ENCODE measurements around the gene SORCS1.

SORCS1 gene

DNA sequence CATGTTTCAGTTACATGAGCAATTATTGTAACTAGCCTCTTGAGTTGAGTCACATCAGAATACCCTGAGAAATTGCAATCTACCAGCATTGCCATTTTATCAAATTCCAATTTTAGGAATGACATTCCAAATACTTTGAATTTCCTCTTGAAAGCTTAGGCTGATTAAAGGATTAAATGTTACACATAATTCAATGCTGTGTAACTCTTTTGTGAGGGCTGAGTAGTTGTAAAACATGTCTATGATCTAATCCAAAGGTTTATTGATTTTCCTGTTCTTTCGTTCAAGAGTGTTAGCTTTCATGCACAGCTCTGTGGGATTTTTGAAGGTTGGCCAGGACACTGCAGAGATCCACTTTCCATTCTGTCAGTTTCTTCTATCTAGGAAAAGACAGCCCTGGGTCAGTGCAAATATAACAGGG lies 193.1 kb downstream of the SORCS1 start:
- Histone ChIP-seq H3K36me3 (ENCODE audit: control insufficient read depth, insufficient read depth, low read length) (no peaks in the 10 kb centered on the region), H3K27ac (ENCODE audit: low read depth, low read length, severe bottlenecking) (no peak overlapping the region), H3K9me3 (ENCODE audit: control insufficient read depth, low read length) (no peaks in the 10 kb centered on the region), H3K4me1 (ENCODE audit: control insufficient read depth, insufficient read depth, low read length, poor library complexity, severe bottlenecking) (no peaks in the 10 kb centered on the region), H3K4me3 (ENCODE audit: extremely low read depth, insufficient read depth, low read length, poor library complexity, severe bottlenecking) (no peak overlapping the region)
- 100% methylated on average over 1 of the region's 1 CpG; no CpG with 5 or more reads in 1 of the 2 experiments for WGBS, 2 experiments (ENCODE audit: insufficient coverage in 2 of 2)

DNA sequence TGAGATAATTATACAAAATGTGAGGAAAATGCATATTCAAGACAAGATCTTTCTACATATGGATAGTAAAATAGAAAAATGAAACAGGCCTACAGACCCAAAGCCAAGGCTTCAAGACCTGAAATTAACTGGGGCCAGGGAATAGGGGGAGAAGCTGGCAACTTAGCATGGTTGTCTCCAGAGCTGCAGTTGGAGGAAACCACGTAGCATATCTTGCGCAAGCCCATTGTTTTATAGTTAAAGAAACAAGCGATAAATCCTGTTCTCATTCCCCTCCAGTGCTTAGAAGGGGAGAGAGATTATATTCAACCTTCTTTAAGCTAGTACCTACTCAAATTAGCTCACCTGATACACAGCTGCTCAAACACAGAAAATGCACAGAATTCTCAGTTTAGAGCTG lies 197.1 kb downstream of the SORCS1 start:
- H3K4me1 ChIP-seq (ENCODE audit: control insufficient read depth, insufficient read depth, low read length, poor library complexity, severe bottlenecking) = no peaks in the 10 kb centered on the region
- no CpG with 5 or more reads among the region's 3 CpGs for WGBS, 2 experiments (ENCODE audit: insufficient coverage in 2 of 2)
- H3K4me3 ChIP-seq (ENCODE audit: extremely low read depth, insufficient read depth, low read length, poor library complexity, severe bottlenecking) = no peak overlapping the region
- H3K9me3 ChIP-seq (ENCODE audit: control insufficient read depth, low read length) = no peaks in the 10 kb centered on the region
- no peak overlapping the region for H3K27ac ChIP-seq (ENCODE audit: low read depth, low read length, severe bottlenecking)
- H3K36me3 ChIP-seq (ENCODE audit: control insufficient read depth, insufficient read depth, low read length) = no peaks in the 10 kb centered on the region

DNA sequence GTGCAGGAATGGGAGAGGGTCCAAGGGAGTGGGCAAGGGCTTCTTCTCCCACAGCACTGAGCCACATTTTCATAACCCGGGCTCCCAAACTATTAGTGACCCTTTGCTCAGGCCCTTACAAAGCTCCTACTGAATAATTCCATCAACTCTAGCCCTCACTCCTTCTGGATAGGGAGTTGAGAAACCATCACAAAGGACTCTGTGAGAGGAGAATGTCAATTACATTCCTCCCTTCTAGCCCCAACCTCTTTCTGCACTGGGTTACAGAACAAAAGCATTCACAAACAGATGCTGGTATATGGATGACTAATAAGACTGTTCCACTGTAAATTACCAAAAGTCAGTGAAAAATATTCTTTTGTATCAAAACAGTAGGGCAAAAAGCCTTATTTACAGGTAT lies 203.7 kb downstream of the SORCS1 start:
- no peaks in the 10 kb centered on the region for H3K36me3 ChIP-seq (ENCODE audit: control insufficient read depth, insufficient read depth, low read length)
- no peak overlapping the region for H3K4me3 ChIP-seq (ENCODE audit: extremely low read depth, insufficient read depth, low read length, poor library complexity, severe bottlenecking)
- no peak overlapping the region for H3K27ac ChIP-seq (ENCODE audit: low read depth, low read length, severe bottlenecking)
- no peaks in the 10 kb centered on the region for H3K9me3 ChIP-seq (ENCODE audit: control insufficient read depth, low read length)
- H3K4me1 ChIP-seq (ENCODE audit: control insufficient read depth, insufficient read depth, low read length, poor library complexity, severe bottlenecking) = no peaks in the 10 kb centered on the region
- WGBS, 2 experiments (ENCODE audit: insufficient coverage in 2 of 2) = no CpG with 5 or more reads among the region's 1 CpG

DNA sequence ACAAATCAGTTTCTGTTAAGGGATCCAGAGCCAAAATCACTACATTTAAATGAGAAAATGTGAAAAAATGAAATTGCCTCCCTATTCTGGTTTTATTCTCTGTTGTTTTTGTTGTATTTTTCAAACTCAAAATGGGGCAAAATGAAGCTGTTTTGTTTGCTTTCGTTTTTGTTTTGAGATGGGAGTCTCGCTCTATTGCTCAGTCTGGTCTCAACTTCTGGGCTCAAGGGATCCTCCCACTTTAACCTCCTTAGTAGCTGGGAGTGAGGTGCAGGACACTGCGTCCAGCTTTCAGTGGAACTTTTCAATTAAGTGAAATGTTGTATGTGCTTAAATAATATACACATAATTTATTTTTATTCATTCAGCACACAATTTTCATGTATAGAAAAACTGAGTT lies 205.0 kb downstream of the SORCS1 start:
- Histone ChIP-seq H3K4me1 (ENCODE audit: control insufficient read depth, insufficient read depth, low read length, poor library complexity, severe bottlenecking) (no peaks in the 10 kb centered on the region), H3K9me3 (ENCODE audit: control insufficient read depth, low read length) (no peaks in the 10 kb centered on the region), H3K4me3 (ENCODE audit: extremely low read depth, insufficient read depth, low read length, poor library complexity, severe bottlenecking) (no peak overlapping the region), H3K27ac (ENCODE audit: low read depth, low read length, severe bottlenecking) (no peak overlapping the region), H3K36me3 (ENCODE audit: control insufficient read depth, insufficient read depth, low read length) (no peaks in the 10 kb centered on the region)
- WGBS, 2 experiments (ENCODE audit: insufficient coverage in 2 of 2) = no CpG with 5 or more reads among the region's 3 CpGs

DNA sequence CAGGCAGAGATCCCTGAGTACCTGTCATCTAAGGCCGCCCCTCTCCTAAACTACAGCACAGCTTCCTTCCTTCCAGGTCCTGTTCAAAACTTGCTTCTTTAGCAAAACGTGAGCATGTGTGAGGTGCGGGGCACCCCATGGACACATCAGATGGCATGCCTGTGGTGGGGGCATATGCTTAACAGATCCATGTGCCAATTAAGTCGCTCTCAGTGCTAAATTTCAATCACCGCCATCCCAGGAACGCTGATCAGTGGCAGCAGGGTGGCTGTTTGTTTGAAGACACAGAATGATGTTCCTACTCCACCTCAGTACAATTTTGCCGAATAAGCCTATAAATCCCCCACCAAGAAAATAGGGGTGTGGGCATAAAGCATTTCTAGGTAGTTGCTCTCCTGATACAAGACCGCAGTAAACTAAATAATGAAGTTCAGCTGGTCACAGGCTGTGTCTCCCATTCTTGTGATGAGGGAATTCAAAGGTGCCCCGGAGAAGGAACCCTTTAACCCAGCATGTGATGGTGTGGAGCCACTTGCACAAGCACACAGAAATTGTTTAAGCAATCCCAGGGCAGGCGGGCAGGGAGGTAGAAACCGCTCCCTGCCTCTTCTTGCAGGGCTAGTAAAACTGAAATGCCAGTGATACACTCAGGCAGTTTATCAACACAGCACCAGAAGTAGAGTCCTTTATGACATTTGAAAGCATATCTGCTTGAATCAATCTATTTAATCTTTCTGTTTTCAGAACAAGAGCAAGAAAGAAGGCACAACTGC lies 205.7 kb downstream of the SORCS1 start:
- no peaks in the 10 kb centered on the region for H3K4me1 ChIP-seq (ENCODE audit: control insufficient read depth, insufficient read depth, low read length, poor library complexity, severe bottlenecking)
- H3K36me3 ChIP-seq (ENCODE audit: control insufficient read depth, insufficient read depth, low read length) = no peaks in the 10 kb centered on the region
- no peaks in the 10 kb centered on the region for H3K9me3 ChIP-seq (ENCODE audit: control insufficient read depth, low read length)
- H3K4me3 ChIP-seq (ENCODE audit: extremely low read depth, insufficient read depth, low read length, poor library complexity, severe bottlenecking) = no peak overlapping the region
- no peak overlapping the region for H3K27ac ChIP-seq (ENCODE audit: low read depth, low read length, severe bottlenecking)
- WGBS, 2 experiments (ENCODE audit: insufficient coverage in 2 of 2) = 82 to 91% methylated on average over 7 of the region's 11 CpGs

DNA sequence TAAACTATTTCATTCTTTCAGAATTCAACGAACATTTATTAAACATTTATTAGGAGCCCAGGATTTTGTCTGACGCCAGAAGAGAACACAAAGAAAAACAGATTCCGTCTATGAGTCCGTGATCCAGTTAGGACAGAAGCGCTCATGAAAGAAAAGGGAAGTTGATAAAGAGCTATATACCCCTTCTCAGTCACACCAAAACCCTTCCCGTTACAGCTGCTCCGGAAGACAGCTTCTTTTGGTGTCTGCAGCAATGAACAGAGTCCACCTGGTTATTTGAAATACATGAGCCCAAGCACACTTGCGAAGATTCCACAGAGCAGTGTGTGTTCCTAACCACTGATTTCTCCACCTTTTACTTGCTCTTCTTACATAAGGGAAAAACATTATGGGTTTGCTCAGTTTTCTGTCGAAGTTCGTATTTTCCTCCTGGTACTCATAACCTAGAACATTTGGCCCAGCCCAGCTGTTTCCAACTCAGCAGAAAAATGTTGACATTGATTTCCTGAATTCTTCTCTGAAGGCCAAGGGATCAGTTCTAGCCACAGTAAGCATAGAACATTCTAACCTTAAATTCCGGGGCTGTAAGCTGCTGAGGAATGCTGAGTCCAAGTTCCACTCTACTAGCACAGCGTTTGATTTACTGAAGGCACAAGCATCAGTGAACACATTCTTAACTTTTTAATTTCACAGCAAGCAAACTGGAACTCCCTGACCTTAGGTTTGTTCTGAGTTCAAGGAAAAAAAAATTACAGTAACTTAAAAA lies 206.5 kb downstream of the SORCS1 start:
- H3K4me3 ChIP-seq (ENCODE audit: extremely low read depth, insufficient read depth, low read length, poor library complexity, severe bottlenecking) = no peak overlapping the region
- H3K4me1 ChIP-seq (ENCODE audit: control insufficient read depth, insufficient read depth, low read length, poor library complexity, severe bottlenecking) = no peaks in the 10 kb centered on the region
- no peak overlapping the region for H3K27ac ChIP-seq (ENCODE audit: low read depth, low read length, severe bottlenecking)
- no peaks in the 10 kb centered on the region for H3K36me3 ChIP-seq (ENCODE audit: control insufficient read depth, insufficient read depth, low read length)
- H3K9me3 ChIP-seq (ENCODE audit: control insufficient read depth, low read length) = no peaks in the 10 kb centered on the region
- WGBS, 2 experiments (ENCODE audit: insufficient coverage in 2 of 2) = 83 to 88% methylated on average over 6 to 11 of the region's 12 CpGs

DNA sequence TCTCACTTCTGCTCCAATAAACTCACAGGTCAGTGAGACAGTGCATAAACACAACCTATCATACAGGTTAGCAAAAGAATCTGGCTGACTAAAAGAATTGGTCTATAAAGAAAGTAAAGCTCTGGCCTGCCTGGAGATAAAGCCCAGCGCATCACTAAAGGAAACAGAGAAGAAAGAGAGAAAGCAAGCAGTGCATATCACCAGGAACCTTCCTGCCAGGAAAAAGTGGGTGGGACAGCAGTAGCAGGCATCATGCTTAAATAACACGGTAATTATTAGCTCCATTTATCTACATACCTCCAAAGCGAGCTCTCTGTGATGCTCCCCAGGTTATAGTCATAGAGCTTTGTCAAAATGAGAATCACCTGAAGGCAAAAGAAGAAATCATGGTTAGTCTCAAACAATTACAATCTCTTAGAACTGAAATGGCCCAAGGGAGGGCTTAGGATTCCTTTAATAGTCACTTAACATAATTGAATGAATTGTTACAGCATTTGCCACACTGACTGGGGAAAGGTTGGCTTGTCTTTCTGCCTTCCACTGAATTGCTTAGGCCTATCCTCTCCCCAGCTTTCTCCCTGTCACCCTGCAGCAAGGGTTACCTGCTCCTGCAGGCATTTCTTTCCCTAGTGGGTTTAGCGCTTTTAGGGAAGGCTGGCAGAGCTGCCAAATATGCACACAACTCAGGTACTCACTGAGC lies 208.1 kb downstream of the SORCS1 start:
- no peaks in the 10 kb centered on the region for H3K9me3 ChIP-seq (ENCODE audit: control insufficient read depth, low read length)
- WGBS, 2 experiments (ENCODE audit: insufficient coverage in 2 of 2) = 89 to 100% methylated on average over 1 of the region's 4 CpGs

DNA sequence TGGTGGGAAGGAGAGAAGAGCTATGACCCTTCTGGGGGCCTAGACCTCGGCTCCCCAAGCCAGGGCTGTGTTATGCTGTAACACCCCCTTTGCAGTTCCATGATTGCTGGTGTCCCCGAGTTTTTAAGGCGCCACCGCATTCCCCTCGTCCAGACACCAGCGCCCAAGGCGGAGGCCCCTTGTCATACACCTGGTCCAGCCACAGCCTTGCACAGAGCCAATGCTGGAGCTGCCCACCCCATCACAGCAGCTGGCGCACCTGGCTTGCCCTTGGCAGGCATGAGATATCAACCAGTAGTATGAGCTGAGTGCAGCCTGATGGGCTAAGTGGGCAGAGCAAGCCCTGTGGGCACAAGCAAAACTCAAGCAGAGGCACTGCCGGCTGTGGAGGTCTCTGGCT lies 209.4 kb downstream of the SORCS1 start:
- 84 to 92% methylated on average over 6 to 8 of the region's 9 CpGs for WGBS, 2 experiments (ENCODE audit: insufficient coverage in 2 of 2)
- no peak overlapping the region for H3K27ac ChIP-seq (ENCODE audit: low read depth, low read length, severe bottlenecking)

More for the DNA sequence above, 208.1 kb downstream of the SORCS1 start:
- Histone ChIP-seq H3K36me3 (ENCODE audit: control insufficient read depth, insufficient read depth, low read length) (no peaks in the 10 kb centered on the region), H3K4me1 (ENCODE audit: control insufficient read depth, insufficient read depth, low read length, poor library complexity, severe bottlenecking) (no peaks in the 10 kb centered on the region), H3K27ac (ENCODE audit: low read depth, low read length, severe bottlenecking) (no peak overlapping the region), H3K4me3 (ENCODE audit: extremely low read depth, insufficient read depth, low read length, poor library complexity, severe bottlenecking) (no peak overlapping the region)

DNA sequence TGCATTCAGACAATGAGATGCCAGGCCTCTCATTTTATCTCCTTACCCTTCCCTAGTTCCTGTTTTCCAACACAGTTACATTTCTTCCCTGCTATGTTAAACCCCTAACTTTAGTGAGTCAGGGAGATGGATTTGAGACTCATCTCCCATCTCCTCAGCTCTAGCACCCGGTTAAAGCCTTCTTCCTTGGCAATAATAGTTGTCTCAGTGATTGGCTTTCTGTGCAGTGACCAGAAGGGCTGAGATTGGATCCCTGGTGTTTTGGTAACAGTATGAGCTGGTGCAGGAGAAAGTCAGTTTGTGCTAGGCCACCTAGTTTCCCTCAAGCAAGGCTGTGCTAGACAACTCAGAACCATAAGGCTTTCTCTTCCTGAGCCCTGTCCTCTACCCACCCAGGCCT lies 212.5 kb downstream of the SORCS1 start:
- Histone ChIP-seq H3K36me3 (ENCODE audit: control insufficient read depth, insufficient read depth, low read length) (no peaks in the 10 kb centered on the region), H3K9me3 (ENCODE audit: control insufficient read depth, low read length) (no peaks in the 10 kb centered on the region), H3K27ac (ENCODE audit: low read depth, low read length, severe bottlenecking) (no peak overlapping the region), H3K4me1 (ENCODE audit: control insufficient read depth, insufficient read depth, low read length, poor library complexity, severe bottlenecking) (no peaks in the 10 kb centered on the region), H3K4me3 (ENCODE audit: extremely low read depth, insufficient read depth, low read length, poor library complexity, severe bottlenecking) (no peak overlapping the region)
- no CpG with 5 or more reads among the region's 1 CpG for WGBS, 2 experiments (ENCODE audit: insufficient coverage in 2 of 2)

More for the DNA sequence above, 209.4 kb downstream of the SORCS1 start:
- no peaks in the 10 kb centered on the region for H3K36me3 ChIP-seq (ENCODE audit: control insufficient read depth, insufficient read depth, low read length)
- no peaks in the 10 kb centered on the region for H3K9me3 ChIP-seq (ENCODE audit: control insufficient read depth, low read length)
- H3K4me3 ChIP-seq (ENCODE audit: extremely low read depth, insufficient read depth, low read length, poor library complexity, severe bottlenecking) = no peak overlapping the region
- no peaks in the 10 kb centered on the region for H3K4me1 ChIP-seq (ENCODE audit: control insufficient read depth, insufficient read depth, low read length, poor library complexity, severe bottlenecking)

DNA sequence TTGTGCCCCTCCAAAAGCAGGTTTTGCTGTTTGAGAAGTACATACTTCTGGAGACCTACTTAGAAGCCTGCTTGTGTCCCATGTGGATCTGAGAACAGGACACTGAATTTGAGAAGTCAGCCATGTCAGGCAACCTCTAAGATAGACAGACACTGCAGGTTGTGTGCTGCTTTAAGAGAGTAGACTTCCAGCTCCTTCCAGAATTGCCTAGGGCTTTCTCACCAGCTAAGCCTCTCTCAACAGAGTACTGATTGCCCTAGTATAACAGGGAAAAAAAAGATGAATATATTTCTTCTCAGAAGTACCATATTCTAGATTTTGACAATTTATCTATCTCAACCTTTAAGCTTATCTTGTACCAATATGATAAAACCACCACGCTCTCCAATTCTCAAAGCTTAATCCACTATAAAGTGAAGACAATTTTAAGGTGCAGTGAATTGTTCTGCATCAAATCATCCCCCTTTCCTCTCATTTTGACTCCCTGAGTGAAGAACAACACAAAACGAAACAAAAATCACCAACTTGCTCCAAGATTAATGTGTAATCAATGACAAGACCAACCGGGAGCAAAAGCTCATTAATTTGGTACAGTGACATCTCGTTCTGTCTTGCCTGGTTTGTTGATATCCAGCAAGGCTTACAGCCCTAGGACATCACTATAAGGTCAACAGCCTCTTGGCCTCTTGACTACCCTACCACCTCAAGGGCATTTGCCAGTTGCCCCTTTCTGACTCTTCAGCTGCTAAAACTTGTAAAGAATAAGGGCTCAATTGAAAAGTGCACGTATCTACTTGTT lies 214.6 kb downstream of the SORCS1 start:
- Histone ChIP-seq H3K4me3 (ENCODE audit: extremely low read depth, insufficient read depth, low read length, poor library complexity, severe bottlenecking) (no peak overlapping the region), H3K4me1 (ENCODE audit: control insufficient read depth, insufficient read depth, low read length, poor library complexity, severe bottlenecking) (no peaks in the 10 kb centered on the region), H3K9me3 (ENCODE audit: control insufficient read depth, low read length) (no peaks in the 10 kb centered on the region), H3K27ac (ENCODE audit: low read depth, low read length, severe bottlenecking) (no peak overlapping the region), H3K36me3 (ENCODE audit: control insufficient read depth, insufficient read depth, low read length) (no peaks in the 10 kb centered on the region)
- 80 to 85% methylated on average over 4 to 5 of the region's 5 CpGs for WGBS, 2 experiments (ENCODE audit: insufficient coverage in 2 of 2)

Data from mesodermal cell (in vitro differentiated cells).